ENCODE data around the gene ITPR2.

Gene ITPR2

DNA sequence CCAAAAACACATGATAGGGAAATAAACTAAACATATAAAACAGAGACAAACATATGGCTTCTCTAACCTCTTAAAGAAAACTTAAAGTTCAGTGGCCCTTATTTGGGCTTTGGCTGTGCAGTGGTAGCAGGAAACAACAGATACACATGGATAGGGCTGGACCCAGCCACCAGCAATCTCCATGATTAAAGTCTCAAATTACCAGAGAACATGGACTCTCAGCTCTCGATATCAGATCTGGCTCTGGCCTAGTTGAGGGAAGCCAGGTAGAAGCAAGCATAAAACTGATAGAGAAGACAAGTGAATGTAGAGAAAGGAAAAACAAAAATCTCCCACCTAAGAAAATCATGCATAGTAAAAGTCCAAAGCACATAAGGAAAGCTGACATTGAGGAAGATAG lies 164.8 kb downstream of the ITPR2 start:
- H3K4me1 ChIP-seq (ENCODE audit: insufficient read depth, low read length, severe bottlenecking), result no peaks in the 10 kb centered on the region
- H3F3A ChIP-seq (ENCODE audit: insufficient read depth, low read length), result no peaks in the 10 kb centered on the region
- H3K9me2 ChIP-seq (ENCODE audit: low read depth, low read length), result no peaks in the 10 kb centered on the region
- no peak for TF ChIP-seq EZH2 (IDR thresholded peaks at IDR 0.05; ENCODE audit: borderline replicate concordance, low read length)
- TF ChIP-seq, protein P1, sequence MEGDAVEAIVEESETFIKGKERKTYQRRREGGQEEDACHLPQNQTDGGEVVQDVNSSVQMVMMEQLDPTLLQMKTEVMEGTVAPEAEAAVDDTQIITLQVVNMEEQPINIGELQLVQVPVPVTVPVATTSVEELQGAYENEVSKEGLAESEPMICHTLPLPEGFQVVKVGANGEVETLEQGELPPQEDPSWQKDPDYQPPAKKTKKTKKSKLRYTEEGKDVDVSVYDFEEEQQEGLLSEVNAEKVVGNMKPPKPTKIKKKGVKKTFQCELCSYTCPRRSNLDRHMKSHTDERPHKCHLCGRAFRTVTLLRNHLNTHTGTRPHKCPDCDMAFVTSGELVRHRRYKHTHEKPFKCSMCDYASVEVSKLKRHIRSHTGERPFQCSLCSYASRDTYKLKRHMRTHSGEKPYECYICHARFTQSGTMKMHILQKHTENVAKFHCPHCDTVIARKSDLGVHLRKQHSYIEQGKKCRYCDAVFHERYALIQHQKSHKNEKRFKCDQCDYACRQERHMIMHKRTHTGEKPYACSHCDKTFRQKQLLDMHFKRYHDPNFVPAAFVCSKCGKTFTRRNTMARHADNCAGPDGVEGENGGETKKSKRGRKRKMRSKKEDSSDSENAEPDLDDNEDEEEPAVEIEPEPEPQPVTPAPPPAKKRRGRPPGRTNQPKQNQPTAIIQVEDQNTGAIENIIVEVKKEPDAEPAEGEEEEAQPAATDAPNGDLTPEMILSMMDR (IDR thresholded peaks at IDR 0.05; ENCODE audit: low read length), result no peak
- H3K9ac ChIP-seq (ENCODE audit: low read length), result no peak overlapping the region
- no peaks in the 10 kb centered on the region for H3K79me2 ChIP-seq (ENCODE audit: insufficient read depth, low read length)
- no peaks in the 10 kb centered on the region for H4K20me1 ChIP-seq (ENCODE audit: insufficient read depth, low read length)
- H3K27ac ChIP-seq (ENCODE audit: low read depth, low read length, poor library complexity, severe bottlenecking), result no peak overlapping the region
- no peaks in the 10 kb centered on the region for H3K9me3 ChIP-seq (ENCODE audit: low read length)
- H3K27me3 ChIP-seq (ENCODE audit: insufficient read depth, low read length), result no peaks in the 10 kb centered on the region
- no peak overlapping the region for H2AFZ ChIP-seq (ENCODE audit: low read length)
- no peak overlapping the region for H3K4me2 ChIP-seq (ENCODE audit: low read length)
- H3K36me3 ChIP-seq (ENCODE audit: insufficient read depth, low read length), result peaks cover 20% of the 10 kb centered on the region; the same call in 1 of the 2 replicates
- H3K4me3 ChIP-seq (ENCODE audit: low read depth, low read length, poor library complexity, severe bottlenecking), result no peak overlapping the region

DNA sequence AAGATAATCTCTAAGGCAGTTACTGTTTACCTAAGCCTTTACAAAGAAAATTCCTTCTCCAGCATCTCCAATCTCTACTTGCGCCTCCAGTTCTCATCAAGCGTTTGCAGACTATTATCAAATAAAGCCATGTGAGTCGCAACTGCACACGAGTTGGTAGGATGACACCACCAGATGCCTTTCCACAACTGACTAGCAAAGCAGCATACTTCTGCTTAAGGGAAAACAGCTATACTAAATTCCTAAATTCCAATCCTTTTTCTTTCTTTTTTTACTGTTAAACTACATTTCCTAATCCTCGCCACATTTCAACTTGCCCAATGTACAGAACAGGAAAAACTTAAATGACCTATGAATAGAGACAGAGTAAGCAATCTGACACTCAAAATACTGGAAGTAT lies 166.7 kb downstream of the ITPR2 start:
- Histone ChIP-seq H3K9me2 (ENCODE audit: low read depth, low read length) (no peaks in the 10 kb centered on the region), H3K4me2 (ENCODE audit: low read length) (no peak overlapping the region), H3K27me3 (ENCODE audit: insufficient read depth, low read length) (no peaks in the 10 kb centered on the region), H2AFZ (ENCODE audit: low read length) (no peak overlapping the region), H3K27ac (ENCODE audit: low read depth, low read length, poor library complexity, severe bottlenecking) (no peak overlapping the region), H3F3A (ENCODE audit: insufficient read depth, low read length) (no peaks in the 10 kb centered on the region), H3K79me2 (ENCODE audit: insufficient read depth, low read length) (no peaks in the 10 kb centered on the region), H3K36me3 (ENCODE audit: insufficient read depth, low read length) (peaks cover 27% of the 10 kb centered on the region; the same call in 1 of the 2 replicates), H3K4me3 (ENCODE audit: low read depth, low read length, poor library complexity, severe bottlenecking) (no peak overlapping the region), H4K20me1 (ENCODE audit: insufficient read depth, low read length) (no peaks in the 10 kb centered on the region), H3K9ac (ENCODE audit: low read length) (no peak overlapping the region), H3K9me3 (ENCODE audit: low read length) (no peaks in the 10 kb centered on the region), H3K4me1 (ENCODE audit: insufficient read depth, low read length, severe bottlenecking) (no peaks in the 10 kb centered on the region)
- TF ChIP-seq, protein P1 (IDR thresholded peaks at IDR 0.05; ENCODE audit: low read length), result no peak
- TF ChIP-seq EZH2 (IDR thresholded peaks at IDR 0.05; ENCODE audit: borderline replicate concordance, low read length), result no peak

DNA sequence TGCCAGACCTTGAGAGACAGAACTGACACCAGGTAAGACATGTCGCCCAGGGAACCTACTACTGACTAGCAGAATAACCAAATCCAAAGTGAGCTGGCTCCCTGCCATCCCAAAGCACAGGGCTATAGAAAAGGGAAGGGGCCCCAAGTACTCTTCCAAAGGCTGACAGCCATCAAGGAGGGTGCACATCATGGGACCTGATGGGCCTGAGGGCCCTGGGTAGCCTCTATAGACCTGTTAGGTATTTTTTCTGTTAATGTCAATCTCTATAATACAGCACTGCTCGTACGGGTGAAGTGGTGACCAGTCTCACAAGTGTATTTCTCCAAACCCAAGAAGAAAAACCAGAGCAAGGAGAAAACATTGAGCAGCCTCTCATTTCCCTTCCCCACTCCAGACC lies 171.6 kb downstream of the ITPR2 start:
- H2AFZ ChIP-seq (ENCODE audit: low read length), result no peak overlapping the region
- no peaks in the 10 kb centered on the region for H4K20me1 ChIP-seq (ENCODE audit: insufficient read depth, low read length)
- no peaks in the 10 kb centered on the region for H3K9me3 ChIP-seq (ENCODE audit: low read length)
- no peaks in the 10 kb centered on the region for H3K4me1 ChIP-seq (ENCODE audit: insufficient read depth, low read length, severe bottlenecking)
- H3K4me2 ChIP-seq (ENCODE audit: low read length), result no peak overlapping the region
- no peak overlapping the region for H3K9ac ChIP-seq (ENCODE audit: low read length)
- H3K36me3 ChIP-seq (ENCODE audit: insufficient read depth, low read length), result peaks cover 49% of the 10 kb centered on the region
- H3K79me2 ChIP-seq (ENCODE audit: insufficient read depth, low read length), result no peaks in the 10 kb centered on the region
- no peak overlapping the region for H3K27ac ChIP-seq (ENCODE audit: low read depth, low read length, poor library complexity, severe bottlenecking)
- no peaks in the 10 kb centered on the region for H3K27me3 ChIP-seq (ENCODE audit: insufficient read depth, low read length)
- H3K4me3 ChIP-seq (ENCODE audit: low read depth, low read length, poor library complexity, severe bottlenecking), result no peak overlapping the region
- no peaks in the 10 kb centered on the region for H3K9me2 ChIP-seq (ENCODE audit: low read depth, low read length)
- no peak for TF ChIP-seq EZH2 (IDR thresholded peaks at IDR 0.05; ENCODE audit: borderline replicate concordance, low read length)
- TF ChIP-seq, protein P1 (IDR thresholded peaks at IDR 0.05; ENCODE audit: low read length), result no peak
- no peaks in the 10 kb centered on the region for H3F3A ChIP-seq (ENCODE audit: insufficient read depth, low read length)

Data from OCI-LY1 (cell line).